HepG2 (cell line): ENCODE data around the gene NME2. TPM values are rescaled to one million over a fixed set of nuclear protein-coding genes. Genes with fewer than 3 reads are reported as not detected.
A peak's percentile ranks its signal among the peaks of the same experiment; 100 is the strongest.

Source experiments
- CAMTA2 ChIP-seq: sonication (generic); formaldehyde crosslinking; IDR thresholded peaks from 2 replicates; pipeline ENCODE4 v1.4.0; 2020; ENCODE audit warnings: mild to moderate bottlenecking, missing genetic modification reagents, borderline replicate concordance
- ELF1 ChIP-seq: sonication (generic); formaldehyde crosslinking; IDR thresholded peaks from 2 replicates; pipeline ENCODE4 v1.4.0; 2020; ENCODE audit warnings: missing genetic modification reagents
- ERF ChIP-seq: IDR thresholded peaks from 2 replicates; pipeline ENCODE4 v1.6.1; 2018; ENCODE audit warnings: missing biosample characterization, missing genetic modification reagents
- ETS1 ChIP-seq: sonication (generic); formaldehyde crosslinking; IDR thresholded peaks from 2 replicates; pipeline ENCODE4 v1.4.0; 2020; ENCODE audit warnings: missing genetic modification reagents
- GFI1 ChIP-seq: sonication (generic); formaldehyde crosslinking; IDR thresholded peaks from 2 replicates; pipeline ENCODE4 v1.5.0; 2020; ENCODE audit warnings: missing genetic modification reagents, mild to moderate bottlenecking, borderline replicate concordance
- GRHL1 ChIP-seq: sonication (generic); formaldehyde crosslinking; conservative IDR thresholded peaks from 2 replicates; pipeline ENCODE4 v1.8.0; 2022; ENCODE audit warnings: missing genetic modification reagents
- MTERF4 ChIP-seq: sonication (generic); formaldehyde crosslinking; IDR thresholded peaks from 2 replicates; pipeline ENCODE4 v1.8.0; 2023; ENCODE audit warnings: mild to moderate bottlenecking, missing genetic modification reagents
- MZF1 ChIP-seq: sonication (generic); formaldehyde crosslinking; IDR thresholded peaks from 2 replicates; pipeline ENCODE4 v1.8.1; 2023; ENCODE audit warnings: mild to moderate bottlenecking, missing genetic modification reagents, borderline replicate concordance
- REPIN1 ChIP-seq: sonication (generic); formaldehyde crosslinking; IDR thresholded peaks from 2 replicates; pipeline ENCODE4 v1.8.0; 2022; ENCODE audit warnings: missing genetic modification reagents, low read depth, mild to moderate bottlenecking, borderline replicate concordance
- RNF2 ChIP-seq: fragments of 450-650 bp; conservative IDR thresholded peaks from 2 replicates; pipeline ENCODE4 v1.6.1; 2016; ENCODE audit warnings: low read depth
- THAP11 ChIP-seq: IDR thresholded peaks from 2 replicates; pipeline ENCODE4 v1.6.1; 2016; ENCODE audit warnings: missing biosample characterization, missing genetic modification reagents
- ZBTB7B ChIP-seq: sonication (generic); formaldehyde crosslinking; IDR thresholded peaks from 2 replicates; pipeline ENCODE4 v1.4.0; 2020; ENCODE audit warnings: missing genetic modification reagents
- ZGPAT ChIP-seq: IDR thresholded peaks from 2 replicates; pipeline ENCODE4 v1.6.1; 2016; ENCODE audit warnings: mild to moderate bottlenecking
- ZNF274 ChIP-seq: sonication (generic); formaldehyde crosslinking; IDR thresholded peaks from 2 replicates; pipeline ENCODE4 v1.5.1; 2020; ENCODE audit warnings: mild to moderate bottlenecking, missing genetic modification reagents
- ZNF646 ChIP-seq: sonication (generic); formaldehyde crosslinking; IDR thresholded peaks from 2 replicates; pipeline ENCODE4 v1.9.0; 2021; ENCODE audit warnings: mild to moderate bottlenecking, missing genetic modification reagents
- ZNF781 ChIP-seq: sonication (generic); formaldehyde crosslinking; IDR thresholded peaks from 2 replicates; pipeline ENCODE4 v1.5.1; 2020; ENCODE audit warnings: borderline replicate concordance, mild to moderate bottlenecking, missing genetic modification reagents; ENCODE audit errors: not compliant biosample characterization
- ZNF792 ChIP-seq: IDR thresholded peaks from 2 replicates; pipeline ENCODE4 v1.6.1; 2016
- polyA plus RNA-seq, 8 experiments: library from polyadenylated mRNA; depleted of rRNA in 3 of 8; stranded (reverse) in 7 of 8; unstranded in 1 of 8; fragments of >200 nt; fragmentation: Illumina TruSeq in 4 of 8; extraction: Trizol in 4 of 8; gene quantifications; 2 replicates each; pipeline versions ENCODE4 v1.2.1 to v1.2.3, GENCODE V29; 2011 to 2016; ENCODE audit warnings: low read depth in 4 of 8, missing spikeins in 1 of 8, mixed read lengths in 1 of 8; ENCODE audit not compliant: insufficient read depth in 1 of 8
- total RNA-seq, 5 experiments: library from RNA; depleted of rRNA; stranded (reverse); fragments of >200 nt; fragmentation: Illumina TruSeq; extraction: Trizol; gene quantifications; 2 replicates each; pipeline ENCODE4 v1.2.3, GENCODE V29; 2016; ENCODE audit warnings: low read depth in 1 of 5

NME2 gene
- total and polyA plus RNA-seq, 2 of the 13 experiments (the other 11 are each of a cell fraction or from before 2014, with no cell fraction given), result 790 to 1,213 TPM

- TF ChIP-seq MTERF4 (no peak), ERF (no peak), ZBTB7B (no peak), CAMTA2 (CRISPR knock-in tag) (no peak), THAP11 (CRISPR knock-in tag) (no peak), ELF1 (CRISPR knock-in tag) (no peak), RNF2 (no peak), GRHL1 (CRISPR knock-in tag) (no peak), ZNF792 (CRISPR knock-in tag) (0 out of 2 replicates have a peak, but pooled peaks have one; percentile 19), ZGPAT (CRISPR knock-in tag) (no peak), ETS1 (CRISPR knock-in tag) (no peak), ZNF781 (CRISPR knock-in tag) (no peak), MZF1 (CRISPR knock-in tag) (no peak), ZNF274 (CRISPR knock-in tag) (no peak), REPIN1 (no peak), GFI1 (no peak), ZNF646 (CRISPR knock-in tag) (no peak)
These were observed 47.6 kb upstream of the NME2 start (continued) for GRCh38 chr17:51118330-51119195.
